Embryonic facial prominence (tissue), 1 donor: Measurements from ENCODE around the gene HEXD.

Source experiments
- DNase-seq: peaks from one replicate; pipeline ENCODE4 v3.0.0-alpha.2; 2016; ENCODE audit errors: extremely low spot score

The HEXD gene

DNA sequence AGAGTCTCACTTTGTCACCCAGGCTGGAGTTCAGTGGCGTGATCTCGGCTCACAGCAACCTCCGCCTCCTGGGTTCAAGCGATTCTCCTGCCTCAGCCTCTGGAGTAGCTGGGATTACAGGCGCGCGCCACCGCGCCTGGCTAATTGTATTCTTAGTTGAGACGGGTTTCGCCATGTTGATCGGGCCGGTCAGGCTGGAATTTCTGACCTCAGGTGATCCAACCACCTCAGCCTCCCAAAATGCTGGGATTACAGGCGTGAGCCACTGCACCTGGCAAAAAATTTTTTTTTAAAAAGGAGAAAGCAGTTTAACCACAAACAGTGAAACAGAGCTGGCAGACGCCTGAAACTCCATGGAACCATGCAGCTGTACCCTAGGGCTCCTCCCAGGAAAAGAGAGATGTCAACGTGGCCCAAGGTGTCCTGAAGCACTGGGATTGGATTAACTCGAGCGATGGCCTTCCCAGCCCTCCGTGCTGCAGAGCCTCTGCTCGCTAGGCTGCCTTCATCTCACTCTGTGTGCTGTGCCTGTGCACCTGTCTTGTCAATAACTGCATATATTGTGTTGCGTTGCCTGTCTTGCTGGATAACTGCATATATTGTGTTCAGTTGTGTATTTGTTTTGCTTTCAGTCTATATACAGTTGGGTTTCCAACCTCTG lies 71.8 kb downstream of the HEXD start:
- no peak for DNase-seq

DNA sequence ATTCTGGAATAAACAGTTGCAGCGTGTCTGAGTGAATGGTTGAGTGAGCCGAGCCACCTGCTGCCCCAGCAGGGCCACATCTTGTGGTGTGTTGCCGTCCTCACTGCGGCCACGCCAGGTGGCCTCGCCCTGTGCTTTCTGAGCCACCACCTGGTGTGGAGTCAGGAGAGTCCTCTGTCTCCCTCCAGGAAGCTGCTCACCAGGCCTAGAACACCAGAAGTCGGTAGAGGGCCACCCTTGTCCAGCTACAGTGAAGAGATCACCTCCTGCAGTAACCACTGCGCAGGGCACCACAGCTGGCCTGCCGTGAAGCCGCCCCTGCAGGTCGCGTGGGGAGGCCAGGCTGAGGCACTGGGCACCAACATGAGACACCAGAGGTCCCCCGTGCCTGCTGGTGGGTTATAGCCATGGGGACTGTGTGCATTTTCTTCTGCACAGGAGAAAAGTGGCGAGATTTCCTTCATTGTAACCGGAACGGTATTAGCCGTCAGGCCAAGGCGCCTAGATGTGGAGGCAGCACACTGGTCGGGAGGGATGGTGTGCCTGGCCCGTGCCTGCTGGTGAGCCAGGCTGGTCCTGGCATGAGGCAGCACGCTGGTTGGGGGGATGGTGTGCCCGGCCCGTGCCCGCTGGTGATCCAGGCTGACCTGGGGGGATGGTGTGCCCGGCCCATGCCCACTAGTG lies 72.5 kb downstream of the HEXD start:
- no peak for DNase-seq

DNA sequence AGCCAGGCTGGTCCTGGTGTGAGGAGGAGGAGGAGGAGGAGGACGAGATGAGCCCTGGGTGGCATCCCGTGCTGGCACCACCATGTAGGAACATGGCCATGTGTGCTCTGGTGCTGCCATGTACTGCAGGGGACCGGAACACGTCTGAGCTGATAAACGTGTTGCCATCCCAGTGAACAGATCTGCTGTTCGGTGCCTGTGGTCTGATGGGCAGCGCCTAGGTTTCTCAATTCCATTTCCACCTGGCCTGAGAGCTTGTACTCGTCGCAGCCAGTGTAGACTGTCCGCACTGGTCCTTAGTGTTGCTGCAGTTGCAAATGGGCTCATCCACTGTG lies 73.0 kb downstream of the HEXD start:
- no peak for DNase-seq

DNA sequence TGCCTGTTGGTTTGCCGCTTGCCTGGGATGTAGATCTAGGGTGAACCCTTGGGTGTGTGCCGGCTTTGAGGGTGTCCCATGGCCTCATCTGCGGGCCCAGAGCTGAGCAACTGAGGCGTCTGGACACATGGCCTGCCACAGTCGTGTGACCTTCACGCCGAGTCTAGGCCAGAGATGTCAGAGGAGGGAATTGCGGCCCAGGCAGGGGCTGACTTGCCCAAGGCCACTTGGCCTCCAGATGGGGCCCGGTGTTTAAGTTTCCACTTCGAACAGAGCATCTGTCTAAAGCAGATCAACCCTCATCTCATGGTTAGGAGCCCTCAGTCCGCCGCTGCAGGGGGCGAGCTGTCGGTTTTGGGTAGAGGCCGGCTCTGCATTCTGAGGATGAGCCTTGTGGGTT lies 73.4 kb downstream of the HEXD start:
- DNase-seq, result no peak
